GM19395 (cell line): ENCODE measurements around the gene ALG12.
A peak's percentile ranks its signal among the peaks of the same experiment; 100 is the strongest.
"Not testable (repeated sequence)": the region's sequence is repeated elsewhere in the genome, so short reads cannot be mapped to it uniquely, and the experiment has no call there.

ENCODE experiments used
- ATAC-seq: cut with Tn5 transposase; IDR thresholded peaks from one replicate; pipeline ENCODE4 v1.9.1; 2021; ENCODE audit warnings: mild to moderate bottlenecking, moderate library complexity; ENCODE audit not compliant: unreplicated experiment

The ALG12 gene

DNA sequence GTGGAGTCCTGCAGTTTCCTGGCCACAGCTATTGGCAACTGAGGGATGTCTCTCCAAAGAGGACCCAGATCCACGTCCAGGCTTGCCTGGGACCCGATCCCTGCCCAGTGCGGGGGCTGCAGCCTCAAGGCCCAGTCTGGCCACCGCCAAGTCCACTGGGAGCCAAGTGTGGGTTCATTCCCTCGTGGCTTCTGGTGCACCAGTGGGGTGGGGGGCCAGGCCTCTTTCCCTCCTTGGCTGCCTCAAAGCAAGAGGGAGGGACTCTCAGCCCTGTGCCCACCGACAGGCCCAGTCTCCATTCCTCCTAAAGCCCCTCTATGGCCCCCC lies 29.0 kb upstream of the ALG12 start:
- ATAC-seq = no peak

DNA sequence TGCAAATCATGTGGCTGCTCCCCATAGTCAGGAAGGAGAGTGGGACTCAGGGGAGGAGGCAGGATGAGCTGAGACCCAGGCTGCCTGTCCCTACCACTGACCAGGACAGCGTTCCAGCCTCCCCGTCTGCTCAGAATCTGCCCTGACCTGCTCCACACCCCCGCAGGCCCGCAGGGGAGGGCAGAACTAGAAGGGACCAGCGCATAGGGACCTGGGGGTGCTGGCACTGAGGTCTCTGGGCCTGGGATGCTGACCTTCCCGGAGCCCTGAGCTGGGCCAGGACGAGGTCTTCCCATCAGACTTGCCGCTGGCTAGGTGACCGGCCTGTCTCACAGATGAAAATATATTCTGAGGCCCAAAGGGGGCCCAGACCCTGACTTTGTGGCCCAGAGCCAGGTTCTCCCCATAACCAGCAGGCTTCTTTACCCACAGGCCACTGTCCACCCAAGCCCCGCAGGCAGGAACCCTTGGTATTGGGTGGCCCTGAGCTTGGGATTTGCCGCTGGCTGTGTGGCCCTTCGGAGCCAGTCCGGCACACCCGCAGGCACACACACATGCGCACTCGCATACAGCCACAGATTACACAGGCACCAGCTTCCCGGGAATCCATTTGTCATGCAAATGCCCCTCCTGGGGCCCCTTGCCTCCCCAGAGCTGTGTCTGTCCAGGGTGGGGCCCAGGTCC lies 28.5 kb upstream of the ALG12 start:
- no peak for ATAC-seq

DNA sequence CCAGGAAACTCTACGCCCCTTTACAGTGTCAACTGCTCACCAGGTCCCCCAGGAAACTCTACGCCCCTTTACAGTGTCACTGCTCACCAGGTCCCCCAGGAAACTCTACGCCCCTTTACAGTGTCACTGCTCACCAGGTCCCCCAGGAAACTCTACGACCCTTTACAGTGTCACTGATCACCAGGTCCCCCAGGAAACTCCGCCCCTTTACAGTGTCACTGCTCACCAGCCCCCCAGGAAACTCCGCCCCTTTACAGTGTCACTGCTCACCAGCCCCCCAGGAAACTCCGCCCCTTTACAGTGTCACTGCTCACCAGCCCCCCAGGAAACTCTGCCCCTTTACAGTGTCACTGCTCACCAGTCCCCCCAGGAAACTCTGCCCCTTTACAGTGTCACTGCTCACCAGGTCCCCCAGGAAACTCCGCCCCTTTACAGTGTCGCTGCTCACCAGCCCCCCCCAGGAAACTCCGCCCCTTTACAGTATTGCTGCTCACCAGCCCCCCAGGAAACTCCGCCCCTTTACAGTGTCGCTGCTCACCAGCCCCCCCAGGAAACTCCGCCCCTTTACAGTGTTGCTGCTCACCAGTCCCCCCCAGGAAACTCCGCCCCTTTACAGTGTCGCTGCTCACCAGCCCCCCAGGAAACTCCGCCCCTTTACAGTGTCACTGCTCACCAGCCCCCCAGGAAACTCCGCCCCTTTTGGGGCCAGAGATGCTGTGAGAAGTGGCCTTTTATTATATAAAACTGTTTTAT lies 27.0 kb upstream of the ALG12 start:
- not testable (repeated sequence) for ATAC-seq

DNA sequence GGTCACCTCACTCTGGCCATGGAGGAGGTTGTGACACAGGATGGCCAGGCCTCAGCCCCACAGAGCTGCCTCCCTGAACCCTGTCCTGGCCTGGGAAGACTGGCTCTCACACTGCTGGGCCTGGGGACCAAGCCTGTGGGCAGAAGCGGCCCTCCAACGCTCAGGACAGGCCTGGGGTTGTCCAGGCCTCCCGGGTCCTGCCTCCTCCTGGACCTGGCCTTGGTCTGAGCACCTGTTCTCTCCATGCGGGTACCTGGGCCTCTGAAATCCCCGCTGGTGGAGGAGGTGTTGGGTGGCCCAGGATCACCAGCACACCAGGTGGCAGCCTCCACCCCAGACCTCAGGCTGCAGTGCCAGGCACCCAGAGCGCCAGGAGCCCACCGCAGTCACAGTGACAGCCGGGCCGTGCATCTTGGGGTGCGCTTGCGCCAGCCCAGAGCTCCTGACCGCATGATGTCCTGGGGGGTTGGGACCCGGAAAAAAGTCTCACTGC lies 26.2 kb upstream of the ALG12 start:
- ATAC-seq = no peak

DNA sequence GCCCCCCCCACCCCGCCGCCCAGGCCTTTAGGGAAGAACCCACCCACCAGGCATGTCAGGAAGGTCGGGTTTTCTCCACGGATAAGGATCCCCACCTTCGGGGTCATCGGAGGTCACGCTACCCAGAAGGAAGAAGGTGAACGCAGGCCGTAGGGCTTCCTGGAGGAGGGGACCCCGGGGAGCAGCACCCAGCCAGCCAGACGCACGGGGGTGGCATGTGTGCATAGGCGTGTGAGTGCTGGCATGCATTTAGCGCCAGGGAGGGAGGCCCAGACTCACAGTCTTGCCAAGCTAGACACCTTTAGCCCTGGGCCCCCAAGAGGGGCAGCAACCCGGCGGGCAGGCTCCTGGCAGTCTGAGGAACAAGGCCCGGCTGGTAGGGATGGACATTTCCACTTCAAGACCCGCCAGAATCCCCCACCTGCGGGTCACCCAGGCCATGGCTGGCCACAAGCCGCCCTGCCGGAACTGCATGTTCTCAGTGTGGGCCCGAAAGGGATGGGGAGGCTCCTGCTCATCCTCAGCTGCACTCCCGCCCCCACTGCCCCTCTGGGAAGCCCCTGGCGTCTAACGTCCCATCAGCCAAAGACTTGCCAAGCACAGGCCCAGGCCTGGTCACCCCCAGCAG lies 25.6 kb upstream of the ALG12 start:
- no peak for ATAC-seq

DNA sequence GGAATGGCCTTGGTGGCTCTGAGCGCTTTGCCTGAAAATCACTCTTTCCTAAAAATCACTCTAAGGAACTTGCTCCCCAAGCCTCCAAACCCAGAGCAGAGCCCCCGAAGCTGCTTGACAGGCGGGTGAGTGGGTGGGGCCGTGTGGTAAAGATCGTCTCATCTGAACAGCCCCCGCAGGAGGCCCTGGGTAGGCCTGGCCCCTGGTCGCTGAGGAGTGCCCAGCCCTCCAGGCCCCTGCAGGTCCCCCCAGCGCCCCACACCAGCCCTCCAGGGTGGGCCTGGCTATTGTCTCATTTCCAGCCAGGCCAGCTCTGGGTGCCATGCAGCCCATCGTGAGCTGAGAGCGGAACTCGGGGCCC lies 25.1 kb upstream of the ALG12 start:
- no peak for ATAC-seq

DNA sequence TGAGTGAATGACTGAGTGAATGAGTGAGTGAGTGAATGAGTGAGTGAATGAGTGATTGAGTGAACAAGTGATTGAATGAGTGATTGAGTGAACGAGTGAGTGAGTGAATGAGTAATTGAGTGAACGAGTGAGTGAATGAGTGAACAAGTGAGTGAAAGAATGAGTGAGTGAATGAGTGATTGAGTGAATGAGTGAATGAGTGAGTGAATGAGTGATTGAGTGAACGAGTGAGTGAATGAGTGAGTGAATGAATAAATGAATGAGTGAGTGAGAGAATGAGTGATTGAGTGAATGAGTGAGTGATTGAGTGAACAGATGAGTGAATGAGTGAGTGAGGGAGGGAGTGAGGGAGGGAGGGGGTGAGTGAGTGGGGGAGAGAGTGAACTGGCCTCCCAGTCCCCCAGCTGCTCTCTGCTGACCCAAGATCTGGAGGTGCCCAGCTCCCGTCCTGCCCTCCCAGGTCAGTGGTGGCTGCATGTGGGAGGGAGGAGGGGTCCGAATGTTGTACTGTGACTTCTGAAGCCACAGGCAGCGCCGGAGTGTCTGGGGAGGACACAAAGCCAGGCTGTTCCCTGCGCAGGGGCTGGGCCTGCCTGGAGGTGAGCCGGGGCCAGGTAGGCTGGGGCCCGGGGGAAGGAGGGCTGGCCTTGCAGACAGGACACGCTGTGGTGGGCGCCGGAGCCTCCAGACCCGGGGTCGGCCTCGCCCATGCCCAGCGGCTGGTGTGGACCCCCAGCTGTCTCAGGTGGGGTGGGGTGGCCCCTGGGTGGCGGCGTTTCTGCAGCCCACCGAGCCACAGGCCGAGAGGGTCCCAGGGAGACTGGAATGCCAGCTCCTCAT lies 24.5 kb upstream of the ALG12 start:
- ATAC-seq = no peak

DNA sequence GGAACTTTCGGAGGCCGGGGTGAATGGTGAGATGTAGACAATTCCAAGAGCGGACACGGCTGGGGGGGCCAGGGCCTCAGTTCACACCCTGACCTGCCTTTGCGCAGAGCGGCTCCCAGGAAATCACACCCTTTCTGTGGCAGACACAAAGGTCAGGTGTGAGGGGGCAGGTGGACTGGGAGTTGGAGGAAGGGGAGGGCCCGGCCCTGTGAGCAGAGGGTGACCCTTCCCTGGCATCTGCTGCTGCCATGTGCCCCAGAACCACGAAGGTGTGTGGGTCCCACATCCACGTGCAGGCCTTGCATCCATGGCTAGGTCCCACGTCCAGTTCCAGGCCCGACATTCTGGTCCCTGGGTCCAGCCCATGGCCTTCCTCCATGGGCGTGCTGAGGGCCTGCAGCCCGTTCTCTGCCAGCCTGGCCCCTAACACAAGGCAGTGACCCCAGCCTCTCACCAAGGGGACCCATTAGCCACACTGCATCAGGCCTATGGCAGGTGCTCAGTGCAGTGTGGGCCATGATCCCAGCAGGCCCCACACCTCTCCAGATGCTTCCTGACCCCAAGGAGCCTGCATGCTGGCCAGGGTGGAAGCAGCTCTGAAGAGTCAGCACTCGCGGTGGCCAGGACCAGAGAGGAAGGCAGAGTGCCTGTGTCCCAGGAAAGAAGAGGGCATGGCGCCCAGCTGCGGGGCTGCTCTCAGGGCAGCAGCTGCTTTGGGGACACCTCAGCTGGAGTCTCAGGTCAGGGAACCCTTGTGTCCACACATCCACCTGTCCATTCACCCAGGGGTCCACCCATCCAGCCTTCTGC lies 23.5 kb upstream of the ALG12 start:
- no peak for ATAC-seq

DNA sequence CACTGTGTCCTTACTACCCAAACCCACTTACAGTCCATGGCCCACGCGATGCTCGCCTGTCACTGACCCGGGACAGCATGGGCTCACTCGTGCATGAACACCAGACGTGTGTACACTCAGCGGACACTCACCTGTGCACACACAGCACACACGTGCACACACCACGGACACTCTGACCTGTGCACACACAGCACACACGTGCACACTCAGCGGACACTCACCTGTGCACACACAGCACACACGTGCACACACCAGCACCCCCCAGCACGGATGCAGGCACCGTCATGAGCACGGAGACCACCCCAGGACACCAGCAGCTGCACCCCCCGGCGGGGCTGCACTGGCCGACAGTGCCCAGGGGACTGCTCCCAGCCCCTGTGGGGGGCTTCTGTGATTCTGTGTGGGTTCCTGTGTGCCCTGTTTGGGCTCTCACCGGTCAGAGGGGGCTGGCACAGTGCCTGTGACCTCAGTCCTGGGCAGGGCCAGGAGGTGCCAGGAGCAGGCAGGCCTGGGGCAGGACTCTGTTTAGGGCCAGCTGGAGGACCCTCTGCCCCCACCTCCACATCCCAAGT lies 20.4 kb upstream of the ALG12 start:
- no peak for ATAC-seq

DNA sequence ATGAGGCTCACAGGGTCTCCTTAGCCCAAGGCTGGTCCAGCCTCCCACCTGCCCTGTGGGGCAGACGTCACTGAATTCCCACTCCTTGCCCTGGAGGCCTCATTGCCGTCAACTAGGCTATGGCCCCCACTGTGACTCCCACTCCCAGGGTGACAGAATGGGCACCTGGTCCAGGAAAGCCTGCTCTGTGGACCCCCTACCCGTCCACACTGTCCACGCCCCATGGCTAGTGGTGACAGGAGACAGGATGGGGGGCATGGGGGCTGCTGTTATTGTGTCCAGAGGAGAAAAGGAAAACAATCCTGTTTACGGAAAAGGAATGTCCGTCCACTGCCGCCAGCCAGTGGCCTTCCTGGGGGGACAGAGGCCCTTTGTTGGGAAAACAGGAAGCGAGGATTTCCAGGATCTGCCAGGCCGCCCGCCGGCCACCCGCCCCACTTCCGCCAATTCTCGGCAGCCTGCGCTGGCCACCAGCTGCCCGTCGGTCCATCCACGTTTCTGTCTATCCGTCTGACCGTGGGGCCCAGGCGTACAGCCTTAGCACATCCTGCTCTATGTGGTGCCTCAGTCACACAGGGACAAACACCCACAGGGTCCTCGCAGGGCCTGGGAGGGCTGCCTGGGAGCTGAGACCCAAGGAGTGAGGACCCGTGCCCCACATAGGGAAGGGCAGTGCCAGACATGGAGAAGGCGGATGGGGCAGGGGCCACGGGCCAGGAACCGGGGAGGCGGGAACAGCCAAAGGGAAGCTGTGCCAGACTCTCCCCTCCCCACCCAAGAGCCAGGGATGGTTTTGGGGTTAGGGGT lies 19.7 kb upstream of the ALG12 start:
- ATAC-seq = no peak

DNA sequence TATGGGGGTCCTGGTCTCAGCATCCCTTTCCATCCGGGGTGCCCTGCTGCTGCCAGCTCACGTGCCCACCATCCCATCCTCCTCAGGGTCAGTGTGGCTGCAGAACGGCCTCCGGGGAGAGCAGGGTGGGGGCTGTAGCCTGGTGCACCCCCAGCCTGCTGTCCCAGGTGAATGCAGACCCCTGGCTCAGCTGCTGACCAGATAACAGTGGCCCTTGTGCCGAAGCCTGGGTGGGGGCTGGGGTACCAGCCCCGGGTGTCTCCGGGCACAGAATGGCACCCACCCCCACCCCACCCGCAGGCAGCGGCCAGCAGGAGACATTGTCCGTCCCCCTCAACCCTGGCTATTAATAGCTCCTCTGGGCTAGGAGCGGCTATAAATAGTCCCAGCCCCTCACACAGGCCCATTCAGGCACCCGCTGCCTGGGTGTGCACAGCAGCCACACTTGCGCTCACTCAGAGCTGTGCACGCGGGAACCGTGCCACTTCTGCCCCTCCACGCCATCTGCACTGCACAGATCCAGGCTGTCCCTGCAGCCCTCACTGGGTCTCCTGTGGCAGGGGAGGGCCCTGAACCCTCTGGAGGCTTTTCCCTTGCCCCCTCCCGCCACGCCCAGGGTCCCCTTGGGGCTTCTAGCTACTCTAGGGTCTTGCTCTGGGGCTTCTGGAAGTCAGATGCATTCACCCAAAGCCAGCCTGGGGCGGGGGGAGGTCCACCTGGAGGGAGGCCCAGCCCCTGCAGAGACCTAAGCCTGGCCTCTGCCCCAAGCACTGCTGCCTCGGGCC lies 18.9 kb upstream of the ALG12 start:
- no peak for ATAC-seq

DNA sequence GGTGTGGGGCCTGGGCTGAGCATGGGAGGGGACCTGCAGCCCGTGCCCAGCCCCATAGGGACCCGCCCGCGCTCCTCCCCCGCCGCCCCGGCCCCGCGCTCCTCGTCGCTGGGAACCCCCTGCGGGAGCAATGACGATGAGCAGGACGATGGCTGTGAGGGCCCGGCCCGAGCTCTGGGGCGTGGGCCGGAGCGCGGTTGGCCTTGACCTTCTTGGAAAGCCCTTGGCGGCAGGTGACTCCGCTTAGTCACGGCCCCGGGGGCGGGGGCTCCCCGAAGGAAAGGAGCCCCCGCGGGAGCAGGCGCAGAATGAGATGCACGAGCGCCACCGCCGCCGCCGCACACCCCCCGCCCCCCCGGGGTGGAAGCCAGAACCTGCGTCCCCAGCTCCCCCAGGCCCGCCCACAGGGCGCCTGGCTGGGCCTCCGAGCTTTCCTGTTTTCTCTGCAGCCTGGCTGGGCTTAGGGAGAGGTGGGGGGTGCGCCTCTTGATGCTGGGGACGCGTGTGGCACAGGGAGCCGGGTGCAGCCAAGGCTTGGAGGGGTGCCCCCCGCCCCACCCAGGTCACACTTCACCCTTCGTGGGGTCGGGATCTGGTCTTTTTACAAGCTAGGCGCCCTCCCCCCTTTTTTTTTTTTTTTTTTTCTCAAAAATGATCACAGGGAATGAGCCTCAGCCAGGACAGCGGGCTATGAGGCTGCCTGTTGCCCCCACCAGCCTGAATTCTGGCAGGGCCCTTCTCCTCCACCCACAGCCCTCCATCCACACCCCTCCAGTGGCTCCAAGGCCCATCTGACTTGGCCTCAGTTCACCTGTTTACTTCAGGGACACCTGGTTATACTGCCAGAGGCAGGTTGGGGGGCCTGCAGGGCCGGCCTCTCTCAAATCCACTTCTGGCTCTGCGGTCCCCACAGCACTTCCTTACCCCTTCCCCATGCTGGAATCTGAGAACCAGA lies 18.1 kb upstream of the ALG12 start:
- peak; percentile 49 for ATAC-seq

DNA sequence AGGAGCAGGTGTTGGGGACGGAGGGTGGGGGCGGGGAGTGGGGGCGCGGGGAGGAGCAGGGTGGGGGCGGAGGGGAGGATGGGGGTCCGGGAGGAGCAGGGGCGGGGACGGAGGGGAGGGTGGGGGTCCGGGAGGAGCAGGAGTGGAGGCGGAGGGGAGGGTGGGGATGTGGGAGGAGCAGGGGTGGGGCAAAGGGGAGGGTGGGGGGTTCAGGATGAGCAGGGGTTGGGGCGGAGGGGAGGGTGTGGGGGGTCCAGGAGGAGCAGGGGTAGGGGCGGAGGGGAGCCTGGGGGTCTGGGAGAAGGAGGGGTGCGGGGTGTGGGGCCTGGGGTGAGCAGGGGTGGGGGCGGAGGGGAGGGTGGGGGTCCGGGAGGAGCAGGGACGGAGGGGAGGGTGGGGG lies 17.3 kb upstream of the ALG12 start:
- no peak for ATAC-seq

DNA sequence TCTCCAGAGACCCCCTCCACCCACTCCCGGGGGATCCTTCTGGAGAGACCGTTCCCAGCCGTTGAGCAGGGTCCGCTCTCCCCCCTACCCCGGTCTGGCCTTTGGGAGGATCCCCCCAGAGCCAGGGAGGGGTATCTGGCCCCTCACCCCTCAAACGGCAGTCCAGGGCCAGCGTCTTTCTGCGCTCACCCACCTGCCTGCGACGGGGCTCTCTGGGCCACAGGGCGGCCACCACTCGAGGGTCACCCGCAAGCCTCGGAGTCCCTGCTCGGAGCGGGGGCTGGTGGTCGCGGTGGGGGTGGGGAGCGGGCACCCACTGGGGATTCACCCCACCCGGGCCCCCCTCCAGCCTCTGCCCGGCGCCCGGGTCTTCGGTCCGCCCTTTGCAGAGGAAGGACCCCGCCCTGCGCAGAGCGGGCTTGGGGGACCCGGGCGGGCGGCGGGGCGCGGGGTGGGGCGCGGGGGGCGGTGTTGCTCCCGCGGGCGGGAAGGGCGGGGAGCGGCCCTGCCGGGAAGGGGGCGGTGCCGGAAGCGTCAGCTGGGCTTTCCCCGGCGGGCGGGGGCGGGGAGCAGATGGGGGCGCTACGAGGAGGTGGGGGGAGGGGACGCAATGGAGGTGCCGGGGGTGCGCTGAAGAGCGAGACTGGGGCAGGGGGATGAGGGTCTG lies 16.8 kb upstream of the ALG12 start:
- no peak for ATAC-seq

DNA sequence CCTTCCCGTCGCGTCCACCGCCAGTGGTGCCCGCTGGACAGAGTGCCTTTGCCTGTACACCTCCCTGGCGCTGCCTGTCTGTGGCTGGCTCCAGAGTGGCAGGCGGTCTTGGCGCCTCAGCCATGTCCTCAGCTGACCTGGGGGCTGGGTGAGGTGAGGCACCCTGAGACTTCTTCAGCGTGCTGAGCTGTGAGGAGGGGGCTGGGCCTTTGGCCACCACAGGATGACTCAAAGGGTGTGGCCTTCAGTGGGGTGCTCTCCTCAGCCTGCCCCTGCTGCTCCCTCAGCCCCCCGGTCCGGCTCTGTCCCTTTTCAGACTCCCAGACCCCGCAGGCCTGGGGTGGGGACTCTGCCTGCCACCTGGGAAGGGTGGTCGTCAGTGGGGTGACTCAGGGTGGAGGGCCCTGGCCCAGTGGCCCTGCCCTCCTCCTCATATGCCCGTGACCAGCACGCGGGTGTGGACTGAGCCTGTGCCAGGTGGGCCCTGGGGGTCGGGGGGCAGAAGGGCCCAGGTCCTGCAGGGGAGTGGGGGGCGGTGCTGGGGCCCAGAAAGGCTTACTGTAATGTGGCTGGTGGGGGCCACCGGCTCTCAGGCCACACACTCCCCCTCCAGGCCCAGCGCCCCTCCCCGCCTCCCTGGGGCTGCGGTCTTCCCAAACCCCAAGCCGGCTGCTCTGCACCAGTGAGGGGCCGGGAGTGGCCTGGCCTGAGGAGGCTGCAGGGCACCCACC lies 16.1 kb upstream of the ALG12 start:
- no peak for ATAC-seq
